Duodenal mucosa (tissue), 2 donors: ENCODE data around the gene CHMP3.
"Not testable (repeated sequence)": the region's sequence is repeated elsewhere in the genome, so short reads cannot be mapped to it uniquely, and the experiment has no call there.

Experiments
- H3K27ac ChIP-seq: one replicate; pipeline ENCODE4 v1.7.0; 2013; ENCODE audit warnings: low read depth, low read length
- H3K27me3 ChIP-seq, 2 donors: one replicate each; pipeline ENCODE4 v1.7.0; 2013; ENCODE audit warnings: low read length in 2 of 2, control low read depth in 1 of 2; ENCODE audit not compliant: insufficient read depth in 2 of 2, control insufficient read depth in 1 of 2
- H3K36me3 ChIP-seq, 2 donors: one replicate each; pipeline ENCODE4 v1.7.0; 2013; ENCODE audit warnings: low read length in 2 of 2, control low read depth in 1 of 2; ENCODE audit not compliant: insufficient read depth in 2 of 2, control insufficient read depth in 1 of 2
- H3K4me1 ChIP-seq, 2 donors: one replicate each; pipeline ENCODE4 v1.7.0; 2013; ENCODE audit warnings: low read length in 2 of 2, control low read depth in 1 of 2; ENCODE audit not compliant: insufficient read depth in 2 of 2, control insufficient read depth in 1 of 2
- H3K4me3 ChIP-seq, 2 donors: one replicate each; pipeline ENCODE4 v1.7.0; 2013; ENCODE audit warnings: low read length in 2 of 2, low read depth in 1 of 2
- H3K9ac ChIP-seq, 2 donors: one replicate each; pipeline ENCODE4 v1.7.0; 2013; ENCODE audit warnings: low read length in 2 of 2, low read depth in 1 of 2
- H3K9me3 ChIP-seq, 2 donors: one replicate each; pipeline ENCODE4 v1.7.0; 2013; ENCODE audit warnings: low read length in 2 of 2, control low read depth in 1 of 2; ENCODE audit not compliant: control insufficient read depth in 1 of 2

The CHMP3 gene

GRCh38 chr2:86562922-86563649, at the start of gene CHMP3:
CHMP3 (minus strand) TSS chr2:86563443; CDS start chr2:86563348, 95 bp downstream.
- Histone ChIP-seq H3K4me1 (peaks cover 13 to 20% of the 10 kb centered on the region in 2 donors), H3K9me3 (no peaks in the 10 kb centered on the region), H3K27me3 (no peaks in the 10 kb centered on the region), H3K4me3 (peak within 1 kb of the TSS; percentile 95 to 98), H3K27ac (peak within 1 kb of the TSS; percentile 99), H3K9ac (peak within 1 kb of the TSS; percentile 98 to 100), H3K36me3 (no peaks in the 10 kb centered on the region)

DNA sequence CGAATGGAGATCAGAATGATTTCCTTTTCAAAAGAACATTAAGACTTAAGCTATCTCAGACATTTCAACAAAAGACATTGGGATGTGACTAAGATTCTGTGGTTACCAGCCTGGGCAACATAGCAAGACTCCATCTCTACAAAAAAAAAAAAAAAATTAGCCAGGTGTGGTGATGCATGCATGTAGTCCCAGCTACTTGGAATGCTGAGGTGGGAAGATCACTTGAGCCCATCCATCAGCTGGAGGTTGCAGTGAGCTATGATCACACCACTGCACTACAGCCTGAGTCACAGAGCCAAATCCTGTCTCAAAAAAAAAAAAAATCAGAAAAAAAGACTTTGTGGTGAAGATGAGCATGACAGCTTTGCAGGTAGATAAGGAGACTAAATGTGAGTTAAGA, 47.6 kb upstream of the CHMP3 start:
- Histone ChIP-seq H3K36me3 (peaks cover 11 to 37% of the 10 kb centered on the region in 2 donors), H3K27ac (no peak overlapping the region), H3K4me3 (no peak overlapping the region), H3K9me3 (no peaks in the 10 kb centered on the region), H3K9ac (no peak overlapping the region), H3K27me3 (no peaks in the 10 kb centered on the region), H3K4me1 (peaks cover 3% of the 10 kb centered on the region in 2 donors)

DNA sequence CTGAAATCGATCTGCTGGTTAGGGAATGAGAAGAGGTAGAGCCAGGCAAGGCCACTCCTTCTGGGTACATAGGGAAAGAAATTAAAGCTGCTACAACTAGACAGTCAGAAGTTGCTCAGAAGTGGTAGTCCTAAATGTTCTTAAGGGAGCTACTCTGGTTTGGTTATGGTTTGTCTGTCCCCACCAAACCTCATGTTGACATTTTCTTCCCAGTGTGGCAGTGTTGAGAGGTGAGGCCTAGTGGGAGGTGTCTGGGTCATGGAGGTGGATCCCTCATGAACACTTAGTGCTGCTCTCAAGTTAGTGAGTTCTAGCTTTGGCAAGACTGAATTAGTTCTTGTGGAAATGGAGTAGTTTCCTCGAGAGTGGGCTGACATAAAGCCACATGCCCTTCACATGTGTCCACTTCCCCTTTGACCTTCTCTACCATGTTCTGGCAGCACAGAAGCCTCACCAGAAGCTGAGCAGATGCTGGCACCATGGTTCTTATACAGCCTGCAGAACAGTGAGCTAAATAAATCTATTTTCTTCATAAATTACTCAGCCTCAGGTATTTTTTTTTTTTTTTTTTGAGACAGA, 45.7 kb upstream of the CHMP3 start:
- Histone ChIP-seq H3K9me3 (no peaks in the 10 kb centered on the region), H3K27me3 (no peaks in the 10 kb centered on the region), H3K4me3 (no peak overlapping the region), H3K27ac (no peak overlapping the region), H3K4me1 (no peaks in the 10 kb centered on the region), H3K9ac (no peak overlapping the region), H3K36me3 (peaks cover 15 to 48% of the 10 kb centered on the region in 2 donors)

- Histone ChIP-seq H3K27ac (no peak overlapping the region), H3K27me3 (no peaks in the 10 kb centered on the region), H3K9me3 (no peaks in the 10 kb centered on the region), H3K36me3 (peaks cover 10 to 23% of the 10 kb centered on the region in 2 donors), H3K4me3 (no peak overlapping the region), H3K4me1 (no peaks in the 10 kb centered on the region), H3K9ac (no peak overlapping the region)
These were observed 40.7 kb upstream of the CHMP3 start for GRCh38 chr2:86603905-86604304.

- no peaks in the 10 kb centered on the region for H3K27me3 ChIP-seq
- H3K9ac ChIP-seq: no peak overlapping the region
- H3K36me3 ChIP-seq: peaks cover 3% of the 10 kb centered on the region in 2 donors
- no peak overlapping the region for H3K27ac ChIP-seq
- H3K9me3 ChIP-seq: no peaks in the 10 kb centered on the region
- no peaks in the 10 kb centered on the region for H3K4me1 ChIP-seq
- H3K4me3 ChIP-seq: no peak overlapping the region
These were observed 35.7 kb upstream of the CHMP3 start for GRCh38 chr2:86598966-86599365.

DNA sequence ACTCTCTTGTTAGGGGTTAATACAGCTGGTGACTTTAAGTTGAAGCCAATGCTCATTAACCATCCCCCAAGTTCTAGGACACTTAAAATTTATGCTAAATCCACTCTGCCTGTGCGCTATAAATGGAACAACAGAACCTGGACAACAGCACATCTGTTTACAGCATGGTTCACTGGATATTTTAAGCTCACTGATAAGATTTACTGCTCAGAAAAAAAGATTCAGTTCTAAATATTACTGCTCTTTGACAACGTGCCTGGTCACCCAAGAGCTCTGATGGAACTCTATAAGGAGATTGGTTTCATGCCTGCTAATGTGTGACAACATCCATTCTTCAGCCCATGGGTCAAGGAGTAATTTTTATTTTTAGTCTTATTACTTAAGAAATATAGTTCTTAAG, 32.9 kb upstream of the CHMP3 start:
- Histone ChIP-seq H3K4me3 (no peak overlapping the region), H3K27me3 (no peaks in the 10 kb centered on the region), H3K9ac (no peak overlapping the region), H3K9me3 (no peaks in the 10 kb centered on the region), H3K4me1 (no peaks in the 10 kb centered on the region), H3K27ac (no peak overlapping the region), H3K36me3 (no peaks in the 10 kb centered on the region)

DNA sequence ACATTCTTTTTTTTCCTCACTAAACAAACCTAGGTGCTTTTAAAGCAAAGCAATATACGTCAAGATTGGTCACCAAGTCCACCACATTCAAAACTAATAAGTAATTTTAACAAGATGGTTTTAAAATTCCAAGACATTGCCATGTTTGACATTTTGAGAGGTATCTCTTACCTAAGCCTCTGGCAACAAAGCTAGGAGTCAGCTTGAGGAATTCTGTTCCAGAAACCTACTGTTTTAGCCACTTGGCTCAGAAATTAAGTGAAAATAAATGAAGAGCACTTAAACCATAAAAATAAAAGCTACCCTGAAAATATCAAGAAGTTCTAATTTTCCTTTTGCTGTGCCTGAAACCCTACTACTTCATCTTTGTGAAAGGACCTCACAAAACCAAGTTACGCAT, 30.0 kb upstream of the CHMP3 start:
- no peak overlapping the region for H3K9ac ChIP-seq
- H3K4me3 ChIP-seq: no peak overlapping the region
- H3K27me3 ChIP-seq: no peaks in the 10 kb centered on the region
- no peaks in the 10 kb centered on the region for H3K4me1 ChIP-seq
- no peaks in the 10 kb centered on the region for H3K9me3 ChIP-seq
- H3K27ac ChIP-seq: no peak overlapping the region
- H3K36me3 ChIP-seq: no peaks in the 10 kb centered on the region

GRCh38 chr2:86592547-86593230, 29.4 kb upstream of the CHMP3 start:
- Histone ChIP-seq H3K9me3 (no peaks in the 10 kb centered on the region), H3K27ac (no peak overlapping the region), H3K9ac (no peak overlapping the region), H3K4me1 (no peaks in the 10 kb centered on the region), H3K4me3 (no peak overlapping the region), H3K36me3 (no peaks in the 10 kb centered on the region), H3K27me3 (no peaks in the 10 kb centered on the region)

GRCh38 chr2:86589701-86590100, 26.5 kb upstream of the CHMP3 start:
- H3K4me1 ChIP-seq, H3K9me3 ChIP-seq, H3K9ac ChIP-seq, H3K27ac ChIP-seq, H3K27me3 ChIP-seq, H3K36me3 ChIP-seq, H3K4me3 ChIP-seq: not testable (repeated sequence)

DNA sequence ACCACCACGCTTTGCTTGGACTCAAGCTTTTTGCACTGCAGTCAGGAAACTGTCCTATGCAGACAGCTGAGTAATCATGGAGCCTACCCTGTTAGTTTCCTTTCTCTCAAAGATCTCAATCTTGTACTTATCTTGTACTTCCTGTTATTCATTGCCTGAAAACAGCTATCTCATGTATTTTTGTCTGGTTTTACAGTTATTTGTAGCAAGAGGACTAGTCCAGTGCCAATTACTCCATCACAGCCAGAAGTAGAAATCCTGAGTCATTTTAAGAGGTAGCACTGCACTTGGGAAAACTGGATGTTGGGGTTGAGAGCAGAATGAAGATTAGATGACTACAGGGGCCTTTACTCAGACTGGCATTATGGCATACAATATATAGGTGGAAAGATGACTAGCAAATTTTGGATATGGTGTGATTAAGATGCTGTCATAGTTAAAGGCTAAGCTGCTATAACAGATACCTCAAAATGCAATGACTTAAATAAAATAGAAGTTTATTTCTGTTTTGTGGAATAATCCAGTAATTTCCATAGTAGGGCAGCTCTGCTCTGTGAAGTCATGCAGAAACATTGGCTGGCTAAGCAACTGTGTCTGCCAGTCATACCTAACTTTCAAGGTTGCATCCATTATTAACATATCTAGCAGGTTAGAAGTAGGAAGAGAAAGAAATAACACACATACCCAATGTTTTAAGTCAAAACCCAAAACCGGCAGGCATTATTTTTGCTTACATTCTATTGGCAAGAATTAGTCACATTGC, 21.1 kb upstream of the CHMP3 start:
- H3K4me1 ChIP-seq: no peaks in the 10 kb centered on the region
- no peak overlapping the region for H3K9ac ChIP-seq
- H3K9me3 ChIP-seq: no peaks in the 10 kb centered on the region
- H3K27me3 ChIP-seq: no peaks in the 10 kb centered on the region
- no peak overlapping the region for H3K27ac ChIP-seq
- no peaks in the 10 kb centered on the region for H3K36me3 ChIP-seq
- H3K4me3 ChIP-seq: no peak overlapping the region
